GM18505 (cell line): ENCODE data around the gene GEN1.
"Not testable (repeated sequence)": the region's sequence is repeated elsewhere in the genome, so short reads cannot be mapped to it uniquely, and the experiment has no call there.

Experiments
- ATAC-seq: cut with Tn5 transposase; IDR thresholded peaks from one replicate; pipeline ENCODE4 v1.9.1; 2021; ENCODE audit not compliant: unreplicated experiment
- POLR2A ChIP-seq: IDR thresholded peaks from 4 replicates; pipeline ENCODE4 v1.6.1; 2011; ENCODE audit warnings: borderline replicate concordance; ENCODE audit not compliant: insufficient read depth, insufficient read length; ENCODE audit errors: extremely low read depth

GEN1 gene

GRCh38 chr2:17816396-17817245 is 62.7 kb downstream of the GEN1 start, which contains the start of gene MSGN1:
TSS of gene MSGN1 (plus strand) at chr2:17816460. CDS start at chr2:17816519, 59 bp downstream.
- ATAC-seq, result no peak
- TF ChIP-seq POLR2A, result no peak

GRCh38 chr2:17818235-17818815 is 64.4 kb downstream of the GEN1 start:
- no peak for ATAC-seq
- TF ChIP-seq POLR2A, result no peak

GRCh38 chr2:17821080-17821479 is 67.1 kb downstream of the GEN1 start:
- TF ChIP-seq POLR2A, result no peak
- ATAC-seq, result no peak

GRCh38 chr2:17821535-17822444 is 67.9 kb downstream of the GEN1 start:
- peak; percentile 43 for ATAC-seq
- TF ChIP-seq POLR2A, result no peak

GRCh38 chr2:17822445-17823117 is 68.6 kb downstream of the GEN1 start:
- TF ChIP-seq POLR2A, result no peak
- ATAC-seq, result peak; percentile 72

GRCh38 chr2:17823646-17824045 is 69.7 kb downstream of the GEN1 start:
- ATAC-seq, result not testable (repeated sequence)

- TF ChIP-seq POLR2A, result no peak
- ATAC-seq, result no peak
These were observed 73.4 kb downstream of the GEN1 start for GRCh38 chr2:17827316-17827715.

- no peak for TF ChIP-seq POLR2A
- ATAC-seq, result no peak
These were observed 73.8 kb downstream of the GEN1 start for GRCh38 chr2:17827785-17828184.

GRCh38 chr2:17830053-17831034 is 76.4 kb downstream of the GEN1 start:
- no peak for TF ChIP-seq POLR2A
- peak; percentile 93 for ATAC-seq

GRCh38 chr2:17835516-17835915 is 81.6 kb downstream of the GEN1 start:
- ATAC-seq, result no peak
- no peak for TF ChIP-seq POLR2A
